Neural crest cell (in vitro differentiated cells): ENCODE measurements around the gene STRAP. TPM values are rescaled to one million over a fixed set of nuclear protein-coding genes. Genes with fewer than 3 reads are reported as not detected.
"Not testable (repeated sequence)": the region's sequence is repeated elsewhere in the genome, so short reads cannot be mapped to it uniquely, and the experiment has no call there.

Source experiments
- DNase-seq: peaks from one replicate; pipeline ENCODE4 v3.0.0; 2021; ENCODE audit warnings: low read depth, mixed read lengths, low spot score
- H3K27ac Mint-ChIP-seq: one replicate; pipeline ENCODE4 v1.8.0; 2021; ENCODE audit warnings: mild to moderate bottlenecking, mixed read lengths; ENCODE audit not compliant: unreplicated experiment
- H3K27me3 Mint-ChIP-seq: 2 replicates; pipeline ENCODE4 v1.8.0; 2021; ENCODE audit warnings: low read depth, mild to moderate bottlenecking, mixed read lengths
- H3K36me3 Mint-ChIP-seq: 2 replicates; pipeline ENCODE4 v1.8.0; 2021; ENCODE audit warnings: low read depth, mild to moderate bottlenecking, mixed read lengths
- H3K4me1 Mint-ChIP-seq: 2 replicates; pipeline ENCODE4 v1.8.0; 2021; ENCODE audit warnings: mixed read lengths
- H3K4me3 Mint-ChIP-seq: one replicate; pipeline ENCODE4 v1.8.0; 2021; ENCODE audit warnings: mild to moderate bottlenecking, mixed read lengths
- H3K9me3 Mint-ChIP-seq: 2 replicates; pipeline ENCODE4 v1.8.0; 2021; ENCODE audit warnings: mixed read lengths
- CTCF ChIP-seq: fragments of 200-600 bp; sonication (generic); conservative IDR thresholded peaks from 2 replicates; pipeline ENCODE4 v1.5.0; 2021; ENCODE audit warnings: antibody characterized with exemption, mild to moderate bottlenecking
- total RNA-seq: library from RNA; stranded (reverse); gene quantifications from 2 replicates; pipeline ENCODE4 v1.2.1, GENCODE V29; 2021

STRAP gene
- total RNA-seq, 1 donor from 2014 or later: 191 TPM

GRCh38 chr12:15897433-15897832 lies 15.2 kb downstream of the STRAP start:
- no peak for TF ChIP-seq CTCF
- H3K4me1 Mint-ChIP-seq: no peaks in the 10 kb centered on the region
- peaks cover 12% of the 10 kb centered on the region for H3K36me3 Mint-ChIP-seq
- H3K4me3 Mint-ChIP-seq: no peak overlapping the region
- no peaks in the 10 kb centered on the region for H3K9me3 Mint-ChIP-seq
- H3K27me3 Mint-ChIP-seq: no peaks in the 10 kb centered on the region
- no peak overlapping the region for H3K27ac Mint-ChIP-seq
- DNase-seq: no peak

- Mint-ChIP-seq H3K4me1 (no peaks in the 10 kb centered on the region), H3K27ac (no peak overlapping the region), H3K36me3 (peaks cover 14% of the 10 kb centered on the region), H3K9me3 (no peaks in the 10 kb centered on the region), H3K27me3 (no peaks in the 10 kb centered on the region), H3K4me3 (no peak overlapping the region)
- no peak for DNase-seq
- TF ChIP-seq CTCF: peak; percentile 96
These were observed 17.2 kb downstream of the STRAP start for GRCh38 chr12:15899282-15899870.

GRCh38 chr12:15904378-15904920 lies 22.3 kb downstream of the STRAP start:
- H3K36me3 Mint-ChIP-seq: peaks cover 19% of the 10 kb centered on the region

GRCh38 chr12:15910468-15910863 lies 28.3 kb downstream of the STRAP start:
- peaks cover 24% of the 10 kb centered on the region for H3K4me1 Mint-ChIP-seq
- no peaks in the 10 kb centered on the region for H3K27me3 Mint-ChIP-seq
- no peak for DNase-seq
- no peak overlapping the region for H3K27ac Mint-ChIP-seq
- peak overlapping the region; percentile 92 for H3K4me3 Mint-ChIP-seq
- no peaks in the 10 kb centered on the region for H3K9me3 Mint-ChIP-seq
- TF ChIP-seq CTCF: no peak
- H3K36me3 Mint-ChIP-seq: no peaks in the 10 kb centered on the region

More at GRCh38 chr12:15904378-15904920, 22.3 kb downstream of the STRAP start:
- H3K4me3 Mint-ChIP-seq: no peak overlapping the region
- no peak for DNase-seq
- H3K9me3 Mint-ChIP-seq: no peaks in the 10 kb centered on the region
- no peak for TF ChIP-seq CTCF
- no peaks in the 10 kb centered on the region for H3K27me3 Mint-ChIP-seq
- no peak overlapping the region for H3K27ac Mint-ChIP-seq
- no peaks in the 10 kb centered on the region for H3K4me1 Mint-ChIP-seq

GRCh38 chr12:15910864-15911721 lies 28.9 kb downstream of the STRAP start, which contains the start of gene DERA:
Gene DERA, plus strand, starts transcription at chr12:15911332. Its CDS starts 52 bp downstream, at chr12:15911384.
- Mint-ChIP-seq H3K36me3 (no peaks in the 10 kb centered on the region), H3K9me3 (no peaks in the 10 kb centered on the region), H3K27me3 (no peaks in the 10 kb centered on the region), H3K27ac (peak within 1 kb of the TSS; percentile 94), H3K4me3 (peak within 1 kb of the TSS; percentile 92), H3K4me1 (peaks cover 28% of the 10 kb centered on the region)
- TF ChIP-seq CTCF: no peak
- DNase-seq: peak; percentile 74

GRCh38 chr12:15911931-15912330 lies 29.7 kb downstream of the STRAP start:
- Mint-ChIP-seq H3K4me1 (peaks cover 28% of the 10 kb centered on the region), H3K27ac (peak overlapping the region; percentile 94), H3K4me3 (peak overlapping the region; percentile 92)
- H3K9me3 Mint-ChIP-seq, H3K36me3 Mint-ChIP-seq, H3K27me3 Mint-ChIP-seq, DNase-seq: not testable (repeated sequence)

GRCh38 chr12:15914131-15914530 lies 31.9 kb downstream of the STRAP start:
- peaks cover 45% of the 10 kb centered on the region for H3K4me1 Mint-ChIP-seq
- not testable (repeated sequence) for H3K4me3 Mint-ChIP-seq

More at GRCh38 chr12:15914131-15914530, 31.9 kb downstream of the STRAP start:
- not testable (repeated sequence) for H3K9me3 Mint-ChIP-seq, H3K36me3 Mint-ChIP-seq, H3K27me3 Mint-ChIP-seq, H3K27ac Mint-ChIP-seq, DNase-seq
